Mesothelial cell of epicardium (in vitro differentiated cells): ENCODE results near the gene PPP6R3. TPM values are rescaled to one million over a fixed set of nuclear protein-coding genes. Genes with fewer than 3 reads are reported as not detected.
A peak's percentile ranks its signal among the peaks of the same experiment; 100 is the strongest.

Experiments
- DNase-seq, 2 experiments: peaks; one replicate each; pipeline ENCODE4 v3.0.0; 2021; ENCODE audit warnings: low spot score in 2 of 2; ENCODE audit not compliant: unreplicated experiment in 2 of 2
- H3K27ac Mint-ChIP-seq: 2 replicates; pipeline ENCODE4 v1.8.0; 2021; ENCODE audit warnings: mixed read lengths
- H3K27me3 Mint-ChIP-seq: 2 replicates; pipeline ENCODE4 v1.8.0; 2021; ENCODE audit warnings: low read depth, mixed read lengths
- H3K36me3 Mint-ChIP-seq: 2 replicates; pipeline ENCODE4 v1.8.0; 2021; ENCODE audit warnings: mixed read lengths
- H3K4me1 Mint-ChIP-seq: 2 replicates; pipeline ENCODE4 v1.8.0; 2021; ENCODE audit warnings: mixed read lengths
- H3K4me3 Mint-ChIP-seq: 2 replicates; pipeline ENCODE4 v1.8.0; 2021; ENCODE audit warnings: mild to moderate bottlenecking, moderate library complexity, mixed read lengths
- H3K9me3 Mint-ChIP-seq: 2 replicates; pipeline ENCODE4 v1.8.0; 2021; ENCODE audit warnings: mixed read lengths
- CTCF ChIP-seq: fragments of 200-600 bp; sonication (generic); IDR thresholded peaks from one replicate; pipeline ENCODE4 v1.5.0; 2021; ENCODE audit warnings: antibody characterized with exemption; ENCODE audit not compliant: unreplicated experiment
- total RNA-seq: library from RNA; stranded (reverse); gene quantifications from 3 replicates; pipeline ENCODE4 v1.2.1, GENCODE V29; 2021

PPP6R3 gene
- total RNA-seq, 1 donor from 2014 or later: 137 TPM

DNA sequence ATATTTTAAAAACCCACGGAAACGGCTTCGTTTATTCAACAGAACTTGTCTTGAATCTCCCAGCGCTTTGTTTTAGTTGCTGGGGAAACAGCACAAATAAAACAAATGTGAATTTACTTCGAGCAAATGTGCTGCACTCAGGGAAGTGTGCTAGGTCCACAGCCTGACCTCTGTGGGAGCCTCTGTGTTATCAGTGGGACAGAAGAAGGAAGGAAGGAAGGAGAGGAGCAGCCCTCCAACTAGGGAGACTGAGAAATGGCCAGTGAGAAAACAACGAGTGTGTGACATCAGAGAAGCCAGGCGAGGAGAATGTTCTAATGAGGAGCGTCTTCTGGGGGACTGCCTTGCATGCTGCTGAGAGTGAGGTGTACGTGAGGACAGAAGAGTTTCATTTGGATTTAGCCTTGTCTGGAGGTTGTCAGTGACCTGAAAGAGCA, 42.7 kb downstream of the PPP6R3 start:
- DNase-seq: no peak
- Mint-ChIP-seq H3K27ac (peak overlapping the region; percentile 68), H3K36me3 (no peaks in the 10 kb centered on the region), H3K27me3 (no peaks in the 10 kb centered on the region), H3K4me1 (peaks cover 50% of the 10 kb centered on the region), H3K9me3 (no peaks in the 10 kb centered on the region), H3K4me3 (no peak overlapping the region)
- TF ChIP-seq CTCF: no peak

GRCh38 chr11:68503792-68504191, 43.2 kb downstream of the PPP6R3 start:
- Mint-ChIP-seq H3K4me1 (peaks cover 50% of the 10 kb centered on the region), H3K9me3 (no peaks in the 10 kb centered on the region), H3K27me3 (no peaks in the 10 kb centered on the region), H3K36me3 (no peaks in the 10 kb centered on the region), H3K27ac (peak overlapping the region; percentile 68), H3K4me3 (no peak overlapping the region)
- no peak for DNase-seq
- TF ChIP-seq CTCF: no peak

GRCh38 chr11:68504432-68505066, 44.0 kb downstream of the PPP6R3 start:
- peak overlapping the region; percentile 63 for H3K27ac Mint-ChIP-seq
- no peaks in the 10 kb centered on the region for H3K36me3 Mint-ChIP-seq
- H3K4me1 Mint-ChIP-seq: peaks cover 49% of the 10 kb centered on the region
- no peak for TF ChIP-seq CTCF
- H3K27me3 Mint-ChIP-seq: no peaks in the 10 kb centered on the region
- DNase-seq: no peak
- H3K9me3 Mint-ChIP-seq: no peaks in the 10 kb centered on the region
- no peak overlapping the region for H3K4me3 Mint-ChIP-seq

GRCh38 chr11:68505596-68505995, 45.0 kb downstream of the PPP6R3 start:
- peaks cover 2% of the 10 kb centered on the region for H3K36me3 Mint-ChIP-seq
- no peak for TF ChIP-seq CTCF
- no peak for DNase-seq
- H3K4me3 Mint-ChIP-seq: no peak overlapping the region
- H3K27me3 Mint-ChIP-seq: no peaks in the 10 kb centered on the region
- H3K9me3 Mint-ChIP-seq: no peaks in the 10 kb centered on the region
- H3K27ac Mint-ChIP-seq: no peak overlapping the region
- H3K4me1 Mint-ChIP-seq: peaks cover 46% of the 10 kb centered on the region

DNA sequence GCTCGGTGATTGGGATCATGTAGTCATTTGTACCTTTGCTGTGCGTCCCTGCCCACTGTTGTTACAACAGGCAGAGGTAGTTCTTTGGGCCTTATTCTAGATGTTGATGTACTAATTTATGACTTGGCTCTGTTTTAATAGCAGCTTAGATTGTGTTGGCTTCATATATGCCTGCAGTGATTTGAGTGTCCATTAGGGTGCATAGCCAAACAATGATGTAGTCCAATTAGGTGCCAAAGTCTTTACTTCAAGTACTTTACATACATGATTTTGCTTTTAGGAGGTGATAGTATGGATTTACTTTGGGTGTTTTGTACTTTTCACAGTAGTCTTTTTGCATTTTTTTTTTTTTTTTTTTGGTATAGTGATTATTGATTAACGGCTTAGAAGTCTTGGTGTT, 46.4 kb downstream of the PPP6R3 start:
- Mint-ChIP-seq H3K4me3 (no peak overlapping the region), H3K27ac (no peak overlapping the region), H3K36me3 (peaks cover 7% of the 10 kb centered on the region), H3K27me3 (no peaks in the 10 kb centered on the region), H3K4me1 (peaks cover 42% of the 10 kb centered on the region), H3K9me3 (no peaks in the 10 kb centered on the region)
- TF ChIP-seq CTCF: no peak
- no peak for DNase-seq

- Mint-ChIP-seq H3K4me1 (peaks cover 33% of the 10 kb centered on the region), H3K4me3 (no peak overlapping the region), H3K36me3 (peaks cover 11% of the 10 kb centered on the region), H3K27ac (peak overlapping the region; percentile 11), H3K9me3 (no peaks in the 10 kb centered on the region), H3K27me3 (no peaks in the 10 kb centered on the region)
- no peak for TF ChIP-seq CTCF
- DNase-seq: no peak
Observed at GRCh38 chr11:68508425-68508824, 47.9 kb downstream of the PPP6R3 start.
